H1 (cell line): ENCODE data around the gene GNG13. TPM values are rescaled to one million over a fixed set of nuclear protein-coding genes. Genes with fewer than 3 reads are reported as not detected.

Source experiments
- CBX5 ChIP-seq: fragments of 300-800, 300-1000 bp; sonication (generic); IDR thresholded peaks from 2 replicates; pipeline ENCODE4 v1.7.1; 2016; ENCODE audit warnings: antibody characterized with exemption, low read length, low read depth
- CHD7 ChIP-seq: fragments of 300-600 bp; sonication (generic); IDR thresholded peaks from 2 replicates; pipeline ENCODE4 v1.7.1; 2012; ENCODE audit warnings: low read length, moderate library complexity, mild to moderate bottlenecking, inconsistent platforms; ENCODE audit not compliant: insufficient replicate concordance
- EP300 ChIP-seq, 2 experiments: IDR thresholded peaks; 1 replicate in 1 of 2; 2 replicates in 1 of 2; pipeline ENCODE4 v1.6.1; 2011 to 2012; ENCODE audit warnings: low read depth in 2 of 2, low read length in 2 of 2, mild to moderate bottlenecking in 2 of 2, borderline replicate concordance in 1 of 2, inconsistent platforms in 1 of 2, moderate library complexity in 1 of 2
- EZH2 ChIP-seq: fragments of 200-600 bp; sonication (generic); IDR thresholded peaks from 2 replicates; pipeline ENCODE4 v1.7.1; 2012; ENCODE audit warnings: low read depth, mild to moderate bottlenecking, moderate library complexity, low read length, inconsistent platforms; ENCODE audit not compliant: severe bottlenecking
- GABPA ChIP-seq: IDR thresholded peaks from 2 replicates; pipeline ENCODE4 v1.6.1; 2011; ENCODE audit warnings: mild to moderate bottlenecking, low read length, moderate library complexity, borderline replicate concordance; ENCODE audit not compliant: insufficient read depth
- JUN ChIP-seq: IDR thresholded peaks from 2 replicates; pipeline ENCODE4 v1.6.1; 2011; ENCODE audit warnings: low read depth, mild to moderate bottlenecking, improper control_type of control experiment, low read length
- JUND ChIP-seq: IDR thresholded peaks from 2 replicates; pipeline ENCODE4 v1.6.1; 2011; ENCODE audit warnings: mild to moderate bottlenecking, improper control_type of control experiment, low read length
- RAD21 ChIP-seq, 2 experiments: IDR thresholded peaks in 1 of 2; conservative IDR thresholded peaks in 1 of 2; 2 replicates each; pipeline ENCODE4 v1.6.1; 2011; ENCODE audit warnings: low read depth in 2 of 2, low read length in 2 of 2, improper control_type of control experiment in 1 of 2, inconsistent platforms in 1 of 2, mild to moderate bottlenecking in 1 of 2, moderate library complexity in 1 of 2
- SIN3A ChIP-seq, 2 experiments: IDR thresholded peaks in 1 of 2; conservative IDR thresholded peaks in 1 of 2; 2 replicates each; pipeline ENCODE4 v1.6.1; 2011 to 2012; ENCODE audit warnings: low read length in 2 of 2, improper control_type of control experiment in 1 of 2, low read depth in 1 of 2, mild to moderate bottlenecking in 1 of 2
- TBP ChIP-seq: IDR thresholded peaks from 2 replicates; pipeline ENCODE4 v1.6.1; 2011; ENCODE audit warnings: low read depth, low read length, improper control_type of control experiment
- TCF12 ChIP-seq: IDR thresholded peaks from 2 replicates; pipeline ENCODE4 v1.6.1; 2011; ENCODE audit warnings: low read depth, mild to moderate bottlenecking, low read length
- polyA plus RNA-seq, 7 experiments: library from polyadenylated mRNA; depleted of rRNA in 3 of 7; stranded (reverse) in 5 of 7; unstranded in 2 of 7; fragments of >200 nt in 5 of 7; fragments of 200-250 nt in 2 of 7; gene quantifications; 1 replicate in 5 of 7; 2 replicates in 1 of 7; 4 replicates in 1 of 7; pipeline versions ENCODE4 v1.2.1 to v1.2.3, GENCODE V29; 2011 to 2013; ENCODE audit warnings: missing spikeins in 2 of 7, mixed read lengths in 2 of 7
- total RNA-seq: library from RNA; stranded (reverse); fragmentation: NEBNext Ultra II Directional; extraction: Animal tissue kit (Norgen Biotek cat#: 25700); gene quantifications from 2 replicates; pipeline ENCODE4 v1.2.1, GENCODE V29; 2021

Gene GNG13
- total and polyA plus RNA-seq, 2 of the 8 experiments (the other 6 are each of a cell fraction or from before 2014, with no cell fraction given) = not detected

- TF ChIP-seq CHD7 (no peak), CBX5 (no peak), JUND (no peak), TBP (no peak), SIN3A (conservative IDR thresholded peaks at IDR 0.05 in 1 of 2, IDR thresholded peaks at IDR 0.05 in 1 of 2; ENCODE audit: low read depth in 1 of 2, low read length in 2 of 2) (no peak), TCF12 (no peak), JUN (no peak), EP300 (IDR thresholded peaks at IDR 0.05; ENCODE audit: borderline replicate concordance in 1 of 2, low read depth in 2 of 2, low read length in 2 of 2) (no peak), GABPA (no peak), RAD21 (IDR thresholded peaks at IDR 0.05 in 1 of 2, conservative IDR thresholded peaks at IDR 0.05 in 1 of 2; ENCODE audit: low read depth in 2 of 2, low read length in 2 of 2) (no peak), EZH2 (no peak)
These were observed 35.1 kb downstream of the GNG13 start (continued) for GRCh38 chr16:765488-765865.
